ENCODE results near the gene KCNMB2. TPM values are rescaled to one million over a fixed set of nuclear protein-coding genes. Genes with fewer than 3 reads are reported as not detected.

The KCNMB2 gene
- total RNA-seq (2014; rRNA removed; shearing (Covaris generic)) = not detected in 2 replicates
- not detected in 2 replicates for polyA plus RNA-seq (2016; fragmentation: Nextera tagmentation; extraction: Ambion mirVana)

GRCh38 chr3:178536211-178537079 lies at the start of gene KCNMB2:
Gene KCNMB2 (plus strand): TSS chr3:178536436.
- Histone ChIP-seq H3K4me3 (peak within 1 kb of the TSS; percentile 35; the same call in 1 of the 2 replicates), H3K36me3 (ENCODE audit: low read depth) (no peaks in the 10 kb centered on the region), H3K9me3 (ENCODE audit: low read depth) (no peaks in the 10 kb centered on the region), H3K4me1 (ENCODE audit: insufficient read depth) (no peaks in the 10 kb centered on the region), H3F3A (ENCODE audit: insufficient read depth) (no peaks in the 10 kb centered on the region), H3K9me2 (ENCODE audit: insufficient read depth) (no peaks in the 10 kb centered on the region), H2AFZ (peak within 1 kb of the TSS; percentile 52), H4K20me1 (ENCODE audit: insufficient read depth) (no peaks in the 10 kb centered on the region), H3K4me2 (ENCODE audit: unreplicated experiment) (peak within 1 kb of the TSS; percentile 26), H3K79me2 (ENCODE audit: insufficient read depth) (no peaks in the 10 kb centered on the region), H3K27me3 (replicated peaks; ENCODE audit: insufficient read depth) (peaks cover 25% of the 10 kb centered on the region), H3K27ac (no peak within 1 kb of the TSS), H3K9ac (no peak within 1 kb of the TSS)
- 3 to 5% methylated on average over 19 of the region's 19 CpGs for WGBS, 2 experiments (ENCODE audit: low coverage in 1 of 2, low lambda C conversion rate in 2 of 2, missing lambda C conversion rate in 2 of 2)
- no peak for DNase-seq
- in situ Hi-C loops (cut with MboI) = no loop called here
- TF ChIP-seq EZH2 (IDR thresholded peaks at IDR 0.05; ENCODE audit: insufficient read depth, poor library complexity, severe bottlenecking) (no peak), EZH2phosphoT487 (IDR thresholded peaks at IDR 0.05; ENCODE audit: insufficient read depth, low read depth) (no peak)

- no peaks in the 10 kb centered on the region for H3K36me3 ChIP-seq (ENCODE audit: low read depth)
- H3F3A ChIP-seq (ENCODE audit: insufficient read depth) = no peaks in the 10 kb centered on the region
- TF ChIP-seq EZH2 (IDR thresholded peaks at IDR 0.05; ENCODE audit: insufficient read depth, poor library complexity, severe bottlenecking) (no peak), EZH2phosphoT487 (IDR thresholded peaks at IDR 0.05; ENCODE audit: insufficient read depth, low read depth) (no peak)
- H3K9me3 ChIP-seq (ENCODE audit: low read depth) = no peaks in the 10 kb centered on the region
- no peaks in the 10 kb centered on the region for H4K20me1 ChIP-seq (ENCODE audit: insufficient read depth)
- H3K79me2 ChIP-seq (ENCODE audit: insufficient read depth) = no peaks in the 10 kb centered on the region
- no peak overlapping the region for H3K27ac ChIP-seq
- no peaks in the 10 kb centered on the region for H3K9me2 ChIP-seq (ENCODE audit: insufficient read depth)
- H3K4me3 ChIP-seq = no peak overlapping the region
- H3K4me1 ChIP-seq (ENCODE audit: insufficient read depth) = no peaks in the 10 kb centered on the region
- in situ Hi-C loops (cut with MboI) = no loop called here
- DNase-seq = no peak
- H3K4me2 ChIP-seq (ENCODE audit: unreplicated experiment) = no peak overlapping the region
- H2AFZ ChIP-seq = no peak overlapping the region
- H3K27me3 ChIP-seq (replicated peaks; ENCODE audit: insufficient read depth) = no peaks in the 10 kb centered on the region; the same call in 1 of the 2 replicates
- no peak overlapping the region for H3K9ac ChIP-seq
Observed at GRCh38 chr3:178486903-178487302, 49.3 kb upstream of the KCNMB2 start.

- 53 to 54% methylated on average over 3 of the region's 3 CpGs for WGBS, 2 experiments (ENCODE audit: low coverage in 1 of 2, low lambda C conversion rate in 2 of 2, missing lambda C conversion rate in 2 of 2)
Observed at GRCh38 chr3:178487752-178488151, 48.5 kb upstream of the KCNMB2 start.

GRCh38 chr3:178491751-178492150 lies 44.5 kb upstream of the KCNMB2 start:
- 39 to 47% methylated on average over 3 of the region's 3 CpGs for WGBS, 2 experiments (ENCODE audit: low coverage in 1 of 2, low lambda C conversion rate in 2 of 2, missing lambda C conversion rate in 2 of 2)
- no peaks in the 10 kb centered on the region for H3K27me3 ChIP-seq (replicated peaks; ENCODE audit: insufficient read depth)

More at GRCh38 chr3:178487752-178488151, 48.5 kb upstream of the KCNMB2 start:
- in situ Hi-C loops (cut with MboI) = no loop called here
- no peak for DNase-seq
- H3K79me2 ChIP-seq (ENCODE audit: insufficient read depth) = no peaks in the 10 kb centered on the region
- no peaks in the 10 kb centered on the region for H3K4me1 ChIP-seq (ENCODE audit: insufficient read depth)
- H3K9me3 ChIP-seq (ENCODE audit: low read depth) = no peaks in the 10 kb centered on the region
- no peak overlapping the region for H3K27ac ChIP-seq
- H3K9me2 ChIP-seq (ENCODE audit: insufficient read depth) = no peaks in the 10 kb centered on the region
- H3K36me3 ChIP-seq (ENCODE audit: low read depth) = no peaks in the 10 kb centered on the region
- TF ChIP-seq EZH2phosphoT487 (IDR thresholded peaks at IDR 0.05; ENCODE audit: insufficient read depth, low read depth) (no peak), EZH2 (IDR thresholded peaks at IDR 0.05; ENCODE audit: insufficient read depth, poor library complexity, severe bottlenecking) (no peak)
- no peaks in the 10 kb centered on the region for H3F3A ChIP-seq (ENCODE audit: insufficient read depth)
- H4K20me1 ChIP-seq (ENCODE audit: insufficient read depth) = no peaks in the 10 kb centered on the region
- no peak overlapping the region for H3K4me2 ChIP-seq (ENCODE audit: unreplicated experiment)
- no peaks in the 10 kb centered on the region for H3K27me3 ChIP-seq (replicated peaks; ENCODE audit: insufficient read depth)
- H3K9ac ChIP-seq = no peak overlapping the region
- H3K4me3 ChIP-seq = no peak overlapping the region
- H2AFZ ChIP-seq = no peak overlapping the region

More at GRCh38 chr3:178491751-178492150, 44.5 kb upstream of the KCNMB2 start:
- no peaks in the 10 kb centered on the region for H3K9me3 ChIP-seq (ENCODE audit: low read depth)
- no peaks in the 10 kb centered on the region for H4K20me1 ChIP-seq (ENCODE audit: insufficient read depth)
- H3K9me2 ChIP-seq (ENCODE audit: insufficient read depth) = no peaks in the 10 kb centered on the region
- no peaks in the 10 kb centered on the region for H3K4me1 ChIP-seq (ENCODE audit: insufficient read depth)
- no peak overlapping the region for H3K4me2 ChIP-seq (ENCODE audit: unreplicated experiment)
- no peaks in the 10 kb centered on the region for H3K79me2 ChIP-seq (ENCODE audit: insufficient read depth)
- no peak overlapping the region for H3K27ac ChIP-seq
- no peak overlapping the region for H2AFZ ChIP-seq
- H3K36me3 ChIP-seq (ENCODE audit: low read depth) = no peaks in the 10 kb centered on the region
- H3K9ac ChIP-seq = no peak overlapping the region
- in situ Hi-C loops (cut with MboI) = no loop called here
- H3K4me3 ChIP-seq = no peak overlapping the region
- no peak for TF ChIP-seq EZH2 (IDR thresholded peaks at IDR 0.05; ENCODE audit: insufficient read depth, poor library complexity, severe bottlenecking)
- no peak for TF ChIP-seq EZH2phosphoT487 (IDR thresholded peaks at IDR 0.05; ENCODE audit: insufficient read depth, low read depth)
- no peak for DNase-seq
- H3F3A ChIP-seq (ENCODE audit: insufficient read depth) = no peaks in the 10 kb centered on the region

Data from GM23248 (cell line).